Measurements from ENCODE around the gene PSMG4.

- TF ChIP-seq SUZ12 (IDR thresholded peaks at IDR 0.05): no peak
- TF ChIP-seq FOXK2 (IDR thresholded peaks at IDR 0.05): no peak
- no peak for TF ChIP-seq NFRKB (IDR thresholded peaks at IDR 0.05)
Observed at GRCh38 chr6:3273707-3274521, 15.2 kb downstream of the PSMG4 start.
